GM11168 (cell line): ENCODE data around the gene PDE4A.
"Not testable (repeated sequence)": the region's sequence is repeated elsewhere in the genome, so short reads cannot be mapped to it uniquely, and the experiment has no call there.

Experiments used
- in situ Hi-C: fragments of 300-500 bp; cut with MboI; formaldehyde crosslinking; loops from one replicate; pipeline ENCODE4 v1.12.0; 2022; ENCODE audit warnings: low sequenced_read_pairs; ENCODE audit not compliant: unreplicated experiment

Gene PDE4A

DNA sequence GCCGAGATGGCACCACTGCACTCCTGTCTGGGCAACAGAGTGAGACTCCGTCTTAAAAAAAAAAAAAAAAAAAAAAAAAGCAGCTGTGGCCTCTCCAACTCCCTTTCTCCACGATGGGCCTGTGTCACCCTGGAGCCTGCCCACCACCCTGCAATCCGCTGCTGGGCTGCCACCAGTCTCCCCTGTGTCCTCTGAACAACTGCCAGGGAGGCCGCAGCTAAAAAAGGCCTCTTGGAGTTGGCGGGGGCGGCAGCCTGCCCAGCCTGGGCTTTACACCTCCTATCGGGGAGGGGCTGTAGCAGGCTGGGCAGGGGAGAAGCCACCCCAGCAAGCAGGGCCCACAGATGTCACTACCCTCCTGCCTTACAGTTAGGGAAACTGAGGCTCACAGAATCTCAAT, 20.5 kb upstream of the PDE4A start:
- in situ Hi-C loops, result loop anchor here (25.0 kb wide), 1 partner anchor 463 kb away; the partner anchor contains the start of gene OLFM2

DNA sequence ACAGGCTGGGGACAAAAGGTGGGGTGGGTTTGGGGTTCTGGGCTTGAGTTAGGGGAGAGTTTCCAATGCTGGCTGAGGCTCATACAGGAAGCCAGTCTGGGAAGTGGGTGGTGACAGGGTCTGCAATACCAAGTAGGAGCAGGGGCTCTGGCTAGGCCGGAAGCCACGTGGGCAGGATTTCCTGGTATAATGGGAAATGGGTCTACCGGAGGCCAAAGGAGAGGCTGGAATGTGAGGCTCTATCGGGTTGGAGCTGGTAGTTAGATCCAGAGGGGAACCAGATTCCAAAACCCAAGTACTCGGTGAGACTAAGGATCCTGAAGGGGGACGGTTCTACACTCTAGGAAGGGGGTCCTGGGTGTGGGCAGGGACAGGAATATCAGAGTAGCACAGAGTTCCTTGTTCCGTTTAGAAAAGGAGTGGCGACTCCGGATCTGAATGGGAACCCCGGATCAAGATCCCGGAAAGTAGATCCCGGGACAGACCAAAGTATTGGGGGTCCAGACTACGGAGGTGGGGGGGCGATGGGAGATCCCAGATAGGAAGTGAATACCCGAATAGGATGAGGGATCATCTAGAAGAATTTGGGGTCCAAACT, 17.8 kb upstream of the PDE4A start:
- in situ Hi-C loops, result no loop called here

DNA sequence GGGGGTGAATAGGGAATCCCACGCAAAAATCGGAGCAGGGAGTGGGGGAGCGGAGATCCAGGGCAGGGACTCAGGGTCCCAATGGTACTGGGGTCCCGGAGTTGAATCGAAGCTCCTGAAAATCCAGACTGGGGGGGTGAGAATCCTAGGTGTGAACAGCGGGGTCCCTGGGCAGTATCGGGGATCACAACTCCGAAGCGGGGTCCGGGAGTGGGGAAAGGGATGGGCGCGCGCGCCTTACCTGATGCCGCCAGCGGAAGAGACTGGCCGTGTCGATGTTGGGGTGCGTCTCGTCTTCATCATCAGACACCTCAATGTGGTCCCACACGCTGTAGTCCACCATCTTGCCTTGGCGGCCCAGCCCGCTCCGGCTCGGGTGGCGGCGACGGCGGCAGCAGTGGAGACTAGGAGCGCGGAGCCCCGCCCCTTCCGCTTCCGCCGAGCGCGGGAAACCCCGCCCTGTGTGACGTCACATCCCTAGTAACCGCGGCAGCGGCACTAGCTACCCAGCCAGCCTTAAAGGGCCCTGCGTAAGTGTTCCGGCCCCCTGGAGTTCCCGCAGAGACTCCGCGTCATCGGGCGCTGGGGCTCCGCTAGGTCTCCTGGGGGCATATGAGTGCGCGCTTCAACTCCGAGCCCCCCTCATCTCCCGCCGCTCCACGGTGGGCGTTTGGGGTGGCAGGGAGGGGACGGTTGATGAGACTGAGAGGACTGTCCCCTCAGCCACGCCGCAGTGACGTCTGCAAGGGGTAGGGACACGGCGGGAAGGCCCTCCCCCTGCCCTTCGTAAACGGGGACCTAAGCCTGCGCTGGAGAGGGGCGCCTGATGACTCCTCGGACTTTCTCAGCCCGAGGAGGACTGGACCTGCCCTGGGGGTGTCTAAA, 17.0 kb upstream of the PDE4A start, which contains the start of gene CDC37:
TSS of gene CDC37 (minus strand) at position 406 of the 885 bp plus-strand sequence. CDS start at position 343, 63 bp downstream.
- in situ Hi-C loops, result no loop called here

DNA sequence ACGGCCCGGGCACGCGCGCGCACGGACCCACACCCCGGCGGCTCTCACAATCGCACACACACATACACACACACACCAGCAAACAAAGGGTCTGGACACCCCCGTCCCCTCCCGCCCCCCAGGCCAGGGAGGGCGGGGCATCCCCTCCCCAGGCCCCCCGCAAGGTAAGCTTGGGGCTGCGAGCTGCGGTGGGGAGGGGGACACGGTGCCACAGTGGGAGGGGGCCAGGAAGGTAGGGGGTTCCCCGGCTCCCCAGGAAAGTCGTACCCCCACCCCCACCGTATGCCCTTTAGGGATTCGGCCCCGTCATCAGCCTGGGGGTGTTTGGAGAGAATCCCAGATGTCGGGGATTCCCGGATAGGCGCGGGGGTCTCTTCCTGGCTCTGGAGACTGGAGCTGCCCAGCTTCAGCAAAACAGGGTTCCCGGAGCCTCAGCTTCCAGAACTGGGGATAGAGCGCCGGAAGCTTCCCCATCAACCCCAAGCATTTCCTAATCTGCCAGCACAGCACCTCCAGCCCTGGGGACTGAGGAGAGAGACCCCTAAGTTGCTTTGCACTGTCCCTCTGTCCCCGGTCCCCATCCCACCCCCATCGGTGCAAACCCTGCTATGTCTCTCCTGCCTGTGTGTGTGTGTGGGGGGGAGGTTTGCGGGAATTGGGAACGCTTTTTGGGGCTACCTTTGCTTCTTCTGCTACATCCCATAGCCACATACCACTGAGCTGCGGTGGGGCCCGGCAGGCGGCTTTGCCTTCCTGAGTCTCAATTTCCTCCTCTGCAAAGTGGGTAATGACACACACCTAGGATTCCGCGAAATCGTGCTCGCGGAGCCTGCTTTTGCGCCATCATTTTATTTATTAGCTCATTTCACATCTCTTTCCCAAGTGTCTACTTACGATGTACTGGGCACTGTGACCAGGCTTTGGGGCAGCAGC, 15.2 kb upstream of the PDE4A start:
- in situ Hi-C loops, result no loop called here

DNA sequence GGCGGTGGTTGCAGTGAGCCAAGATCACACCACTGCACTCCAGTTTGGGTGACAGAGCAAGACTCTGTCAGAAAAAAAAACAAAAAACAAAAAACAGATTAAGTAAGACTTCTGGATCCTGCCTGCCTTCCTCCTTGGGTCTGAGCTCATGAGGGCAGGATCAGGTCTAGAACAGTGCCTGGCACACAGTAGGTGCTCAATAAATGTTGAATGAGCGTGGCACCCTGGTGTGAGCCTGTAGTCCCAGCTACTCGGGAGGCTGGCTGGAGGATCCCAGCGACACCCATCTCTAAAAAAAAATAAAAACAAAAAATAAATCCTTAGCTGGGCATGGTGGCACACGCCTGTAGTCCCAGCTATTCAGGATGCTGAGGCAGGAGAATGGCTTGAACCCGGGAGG, 14.1 kb upstream of the PDE4A start:
- in situ Hi-C loops, result no loop called here

DNA sequence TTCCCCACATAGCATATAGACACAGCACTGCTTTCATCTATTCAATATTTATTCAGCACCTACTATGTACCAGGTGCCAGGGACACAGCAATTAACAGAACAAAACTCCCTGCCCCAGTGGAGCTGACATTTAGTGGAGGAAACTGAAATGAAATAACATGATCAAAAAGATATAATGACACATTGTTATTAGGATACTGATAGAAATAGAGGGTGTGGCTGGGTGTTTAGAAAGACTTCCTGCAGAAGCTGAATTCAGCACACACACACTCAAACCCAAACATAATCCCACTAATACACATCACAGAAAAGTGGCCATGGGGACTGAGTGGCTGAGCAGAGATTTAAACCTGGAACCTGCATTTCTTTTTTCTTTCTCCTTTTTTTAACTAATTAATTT, 13.2 kb upstream of the PDE4A start:
- in situ Hi-C loops, result no loop called here

DNA sequence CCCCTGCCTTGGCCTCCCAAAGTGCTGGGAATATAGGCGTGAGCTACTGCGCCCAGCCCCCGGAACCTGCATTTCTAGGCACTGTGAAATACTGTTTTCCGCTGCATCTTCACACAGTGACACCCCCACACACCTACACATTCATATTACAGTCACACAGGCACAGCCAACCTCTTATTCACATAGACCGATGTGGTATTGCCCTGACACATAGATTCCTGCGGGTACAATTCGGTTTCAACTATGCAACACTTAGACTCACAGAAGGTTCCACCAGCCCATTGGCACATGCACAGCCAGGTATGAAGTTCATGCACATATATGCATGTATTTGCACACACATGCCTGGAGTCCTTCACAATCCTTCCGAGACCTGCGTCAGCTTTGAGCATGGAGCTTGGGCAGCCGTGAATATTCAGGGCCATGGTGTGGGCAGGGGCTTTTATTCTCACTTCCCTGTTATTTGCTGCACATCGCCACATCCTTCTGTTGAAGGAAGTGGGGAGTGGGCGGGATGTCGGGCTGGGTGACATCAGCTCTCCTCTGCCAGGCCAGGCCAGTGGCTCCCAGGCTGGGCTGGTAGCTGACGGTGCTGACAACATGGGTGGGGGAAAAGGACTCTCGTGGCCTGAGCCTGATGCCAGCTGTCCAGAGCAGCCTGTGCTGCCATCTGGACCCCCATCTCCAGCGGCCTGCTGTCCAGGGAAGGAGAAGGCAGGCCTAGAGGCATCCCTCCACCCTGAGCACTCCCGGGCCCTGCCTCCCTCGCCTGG, 11.6 kb upstream of the PDE4A start:
- in situ Hi-C loops, result no loop called here

DNA sequence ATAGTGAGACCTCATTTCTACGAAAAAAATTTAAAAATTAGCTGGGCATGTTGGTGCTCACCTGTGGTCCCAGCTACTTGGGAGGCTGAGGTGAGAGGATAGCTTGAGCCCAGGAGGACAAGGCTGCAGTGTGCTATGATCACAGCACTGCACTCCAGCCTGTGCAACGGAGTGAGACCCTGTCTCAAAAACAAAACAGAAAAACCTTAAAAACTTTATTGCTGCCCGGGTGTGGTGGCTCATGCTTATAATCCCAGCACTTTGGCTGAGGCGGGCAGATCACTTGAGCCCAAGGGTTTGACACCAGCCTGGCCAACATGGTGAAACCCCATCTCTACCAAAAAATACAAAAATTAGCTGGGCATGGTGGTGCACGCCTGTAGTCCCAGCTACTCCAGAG, 9.1 kb upstream of the PDE4A start:
- in situ Hi-C loops, result not testable (repeated sequence)

DNA sequence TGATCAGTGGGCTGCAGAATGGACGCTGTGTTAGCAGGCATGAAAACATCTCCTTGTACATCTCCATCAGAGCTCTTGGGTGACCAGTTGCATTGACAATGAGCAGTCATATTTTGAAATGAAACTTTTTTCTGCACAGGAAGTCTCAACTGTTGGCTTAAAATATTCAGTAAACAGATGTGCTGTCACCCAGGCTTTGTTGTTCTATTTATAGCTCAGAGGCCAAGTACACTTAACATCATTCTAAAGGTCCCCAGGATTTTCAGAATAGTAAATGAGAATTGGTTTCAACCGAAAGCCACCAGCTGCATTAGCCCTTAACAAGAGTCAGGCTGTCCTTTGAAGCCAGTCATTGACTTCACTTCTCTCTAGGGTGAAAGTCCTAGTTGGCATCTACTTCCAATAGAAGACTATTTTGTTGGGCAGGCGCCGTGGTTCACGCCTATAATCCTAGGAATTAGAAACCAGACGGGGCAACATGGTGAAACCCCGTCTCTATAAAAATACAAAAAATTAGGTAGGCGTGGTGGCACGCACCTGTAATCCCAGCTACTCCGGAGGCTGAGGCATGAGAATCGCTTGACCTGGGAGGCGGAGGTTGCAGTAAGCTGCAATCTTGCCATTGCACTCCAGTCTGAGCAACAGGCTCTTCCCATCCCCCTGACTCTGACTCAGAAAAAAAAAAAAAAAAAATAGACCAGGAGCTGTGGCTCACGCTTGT, 7.9 kb upstream of the PDE4A start:
- in situ Hi-C loops, result no loop called here

DNA sequence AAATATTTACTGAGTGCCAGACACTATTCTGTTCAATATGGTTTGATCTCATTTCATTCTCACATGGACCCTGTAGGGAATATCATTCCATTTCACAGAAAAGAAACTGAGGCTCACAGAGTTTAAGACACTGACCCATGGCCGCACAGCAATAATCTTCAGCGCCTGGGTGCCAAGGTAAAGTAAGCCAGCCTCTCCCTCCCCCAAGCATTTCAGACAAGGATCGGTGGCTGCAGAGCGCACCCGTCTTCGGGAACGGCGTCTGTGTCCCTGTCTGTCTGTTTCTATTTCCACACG, 4.3 kb upstream of the PDE4A start:
- in situ Hi-C loops, result no loop called here

DNA sequence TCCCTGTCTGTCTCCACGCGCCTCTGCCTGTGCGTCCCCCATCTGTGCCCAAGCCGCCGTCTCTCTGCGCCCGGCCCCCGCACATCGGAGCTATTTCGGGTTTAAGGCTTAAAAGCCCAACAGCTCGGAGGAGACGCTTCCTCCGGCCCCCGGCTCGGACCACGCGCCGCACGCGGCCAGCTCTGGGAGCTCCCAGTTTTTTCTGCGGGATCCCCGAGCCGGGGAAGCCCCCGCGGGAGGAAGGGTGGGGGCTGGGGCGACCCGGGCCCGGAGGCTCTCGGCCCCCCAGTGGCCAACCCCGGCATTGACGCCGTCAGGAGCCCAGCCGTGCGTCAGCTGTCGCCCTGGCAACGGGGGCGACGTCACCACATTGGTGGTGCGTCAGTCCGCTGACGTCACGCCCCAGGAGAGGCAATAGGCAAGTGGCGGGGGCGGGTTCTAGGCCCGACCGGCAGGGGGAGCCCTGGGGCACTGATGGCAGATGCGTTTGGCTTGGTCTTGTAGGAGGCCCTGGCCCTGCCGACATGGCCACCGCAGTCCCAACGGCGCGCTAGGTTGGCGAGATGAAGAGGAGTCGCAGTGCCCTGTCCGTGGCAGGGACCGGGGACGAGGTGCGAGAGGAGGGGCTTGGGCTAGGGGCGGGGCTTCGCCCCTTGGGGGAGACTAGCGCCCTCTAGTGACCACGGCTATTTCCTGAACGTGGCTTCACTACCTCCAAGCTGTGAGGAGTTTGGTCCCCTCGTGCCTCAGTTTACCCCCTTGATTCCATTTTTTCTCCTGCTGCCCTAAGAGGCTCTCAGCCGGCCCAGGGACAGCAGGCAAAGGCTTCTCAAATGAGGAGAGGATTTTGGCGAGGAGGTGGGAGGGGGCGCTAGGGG, 3.7 kb upstream of the PDE4A start:
- in situ Hi-C loops, result no loop called here

DNA sequence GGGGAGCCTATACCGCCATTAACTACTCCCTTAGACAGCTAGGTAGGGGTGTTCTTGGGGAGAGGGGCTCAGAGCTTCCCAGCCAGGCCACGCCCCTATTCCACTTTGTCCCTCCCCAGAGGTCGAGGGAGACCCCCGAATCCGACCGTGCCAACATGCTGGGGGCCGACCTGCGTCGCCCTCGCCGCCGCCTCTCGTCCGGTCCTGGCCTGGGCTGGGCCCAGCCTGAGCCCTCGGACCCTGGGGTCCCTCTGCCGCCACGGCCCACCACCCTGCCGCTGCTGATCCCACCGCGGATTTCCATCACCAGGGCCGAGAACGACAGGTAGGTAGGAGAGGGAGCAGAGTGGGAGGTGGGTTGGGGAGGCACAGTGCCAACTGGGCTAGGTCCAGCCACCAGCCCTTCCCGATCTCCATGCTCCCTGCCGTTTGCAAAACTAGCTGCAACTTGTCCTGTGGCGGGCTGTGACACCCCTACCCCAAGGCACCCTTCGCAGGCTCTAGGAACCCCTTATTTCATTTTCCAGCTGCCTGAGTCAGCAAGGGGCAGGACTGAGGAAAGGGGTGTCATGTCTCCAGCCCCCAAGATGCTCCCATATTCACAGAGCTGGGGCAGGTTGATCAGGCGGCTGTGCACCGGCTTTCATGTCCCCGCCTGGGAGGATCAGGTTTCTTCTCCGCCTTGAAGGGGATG, 2.6 kb upstream of the PDE4A start:
- in situ Hi-C loops, result no loop called here

DNA sequence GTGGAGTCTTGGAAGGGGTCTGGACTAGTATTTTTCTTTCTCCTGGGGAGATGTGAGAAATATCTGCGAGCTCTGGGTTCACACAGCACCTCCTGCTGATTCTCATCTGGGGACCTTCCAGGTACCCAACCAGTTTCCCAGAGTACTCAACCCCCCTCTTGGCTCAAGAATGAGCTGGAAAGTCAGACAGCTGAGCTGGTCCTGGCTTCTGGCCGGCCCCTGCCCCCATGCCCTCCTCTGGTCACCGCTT, 2.2 kb upstream of the PDE4A start:
- in situ Hi-C loops, result no loop called here

DNA sequence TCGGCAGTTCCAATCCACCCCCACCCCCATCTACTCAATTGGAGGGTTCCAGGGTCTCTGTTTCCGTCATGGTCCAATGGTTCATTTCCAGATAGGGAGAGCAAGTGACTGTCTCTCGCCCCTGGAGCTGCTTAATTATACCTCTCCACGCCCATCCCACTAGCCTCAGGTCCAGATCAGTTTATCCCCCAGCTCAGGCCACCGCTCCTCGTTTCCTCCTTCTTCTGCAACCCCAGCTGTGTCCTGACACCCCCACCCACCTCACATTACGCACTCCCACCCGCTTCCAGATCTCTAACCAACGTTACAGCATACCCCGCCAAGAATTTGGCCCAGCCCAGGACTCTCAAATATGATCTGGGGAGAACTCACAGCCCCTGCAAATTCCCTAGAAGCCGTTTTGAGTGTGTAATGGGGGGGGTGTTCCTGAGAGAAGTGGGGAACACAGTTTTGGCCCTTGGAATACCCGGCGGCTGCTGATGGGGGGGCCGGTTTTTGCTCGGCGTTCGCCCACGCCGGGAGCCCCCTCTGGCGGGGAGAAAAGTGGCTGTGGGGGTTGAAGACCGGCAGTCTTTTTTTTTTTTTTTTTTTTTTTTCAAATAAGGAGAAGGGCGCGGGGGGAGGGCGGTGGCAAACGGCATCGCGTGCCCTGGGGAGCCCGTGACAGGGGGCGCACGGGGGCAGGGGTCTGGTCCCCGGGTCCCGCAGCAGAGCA, 1.7 kb upstream of the PDE4A start:
- in situ Hi-C loops, result no loop called here

DNA sequence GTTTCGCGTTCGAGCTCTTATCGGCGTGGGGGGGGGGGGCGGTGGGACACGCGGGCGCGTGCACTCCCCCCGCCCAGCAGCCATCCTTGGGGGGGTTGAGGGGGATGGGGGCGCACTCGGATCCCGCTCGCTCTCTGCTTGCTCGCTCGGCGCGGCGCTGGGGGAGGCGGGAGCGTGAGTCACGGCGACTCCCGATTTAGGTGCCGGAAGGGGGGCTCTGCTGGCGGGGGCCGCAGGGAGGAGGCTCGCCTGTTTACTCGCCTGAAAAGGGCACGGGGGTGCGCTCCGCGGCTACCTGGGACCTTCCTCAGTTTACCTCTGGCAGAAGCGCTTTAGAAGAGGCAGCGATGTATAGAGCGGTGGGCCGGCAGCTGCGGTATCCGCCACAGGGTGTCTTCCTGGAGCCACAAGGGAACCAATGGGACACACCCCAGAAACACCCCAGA, 1.1 kb upstream of the PDE4A start:
- in situ Hi-C loops, result no loop called here

DNA sequence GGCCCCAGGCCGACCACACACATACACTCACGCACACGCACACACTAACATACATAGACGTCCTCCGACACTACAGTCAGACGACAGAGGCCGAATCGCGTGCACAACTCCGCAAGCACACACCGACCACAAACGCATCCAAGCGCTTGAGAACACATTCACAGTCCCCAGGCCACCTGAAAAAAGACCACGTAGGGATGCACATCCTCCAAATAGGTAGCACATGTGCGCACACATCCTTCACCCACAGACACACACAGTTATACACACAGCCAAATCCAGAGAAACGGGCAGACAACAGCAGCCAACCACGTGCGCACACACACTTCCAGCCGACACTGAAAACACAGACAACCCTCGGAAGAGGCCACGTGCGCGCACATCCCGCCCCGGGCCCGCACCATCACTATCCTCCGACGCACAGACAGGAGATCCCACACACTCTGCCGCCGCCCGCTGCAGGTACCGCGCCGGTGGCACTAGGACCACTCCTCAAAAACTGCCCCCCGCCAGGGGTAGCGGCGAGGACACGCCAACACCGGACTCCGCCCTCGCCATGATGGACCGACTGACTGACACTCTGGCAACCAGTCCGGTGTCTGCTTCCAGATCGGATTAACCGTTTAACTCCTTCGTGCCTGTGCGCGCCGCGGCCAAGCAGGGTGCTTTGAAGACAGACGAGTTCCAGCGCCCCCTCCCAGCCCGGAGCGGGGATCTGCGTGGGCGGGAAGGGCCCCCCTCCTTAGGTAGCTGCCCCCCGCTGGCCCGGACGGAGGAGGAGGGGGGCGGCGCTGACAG, 493 bp upstream of the PDE4A start:
- in situ Hi-C loops, result no loop called here
